K562 (cell line): ENCODE results near the gene DST. TPM values are rescaled to one million over a fixed set of nuclear protein-coding genes. Genes with fewer than 3 reads are reported as not detected.

Experiments used
- ATAC-seq: fragments of 200-7000 bp; cut with Tn5 transposase; 3 replicates; pipeline ENCODE4 v1.9.1; 2020; ENCODE audit warnings: moderate library complexity
- BruUV-seq: library from RNA; stranded (reverse); fragments of 400-500 nt; replicated peaks from 2 replicates; lab custom pipeline; 2021; lab: Mats Ljungman, UMichigan
- CTCF ChIA-PET: fragments of 300-600 bp; formaldehyde crosslinking; extraction: SDS; loops from one replicate; lab custom pipeline; 2021; ENCODE audit warnings: low intra/inter-chr PET ratio; lab: Yijun Ruan, JAX
- POLR2A ChIA-PET: fragments of 300-600, 350-650 bp; sonication (Branson Sonifier 250); formaldehyde crosslinking; extraction: SDS; loops from one replicate; lab custom pipeline; 2021; ENCODE audit warnings: antibody characterized with exemption, inconsistent platforms; lab: Yijun Ruan, JAX
- DNase-seq, 4 experiments: peaks; one replicate each; pipeline versions ENCODE4 v3.0.0 to v3.0.0-alpha.2; 2011 to 2018; ENCODE audit warnings: low spot score in 3 of 4, mixed read lengths in 3 of 4; ENCODE audit errors: extremely low read depth in 1 of 4
- FAIRE-seq: peaks from 2 replicates; lab custom pipeline; 2011; peaks lifted over from hg19 to GRCh38; lab: Jason Lieb, UNC
- H2AFZ ChIP-seq: 2 replicates; pipeline ENCODE4 v1.6.0; 2011; ENCODE audit warnings: low read depth, low read length, control low read depth, inconsistent platforms
- H3K27ac ChIP-seq: fragments of 200-600 bp; 3 replicates; pipeline ENCODE4 v1.8.0; 2011; ENCODE audit warnings: low read depth, mild to moderate bottlenecking, control low read depth, inconsistent platforms, low read length, moderate library complexity, mixed read lengths; ENCODE audit errors: extremely low read depth
- H3K27me3 ChIP-seq, 2 experiments: fragments of 300-600 bp in 1 of 2; 2 replicates in 1 of 2; 3 replicates in 1 of 2; pipeline versions ENCODE4 v1.6.0 to v1.8.0; 2011; ENCODE audit warnings: inconsistent platforms in 2 of 2, low read length in 2 of 2, mild to moderate bottlenecking in 1 of 2, mixed read lengths in 1 of 2, moderate library complexity in 1 of 2; ENCODE audit not compliant: control insufficient read depth in 2 of 2, insufficient read depth in 2 of 2
- H3K36me3 ChIP-seq: fragments of 300-600 bp; 3 replicates; pipeline ENCODE4 v1.8.0; 2011; ENCODE audit warnings: mild to moderate bottlenecking, low read length, inconsistent platforms; ENCODE audit not compliant: control insufficient read depth, insufficient read depth
- H3K4me1 ChIP-seq, 2 experiments: fragments of 200-600 bp in 1 of 2; replicated peaks in 1 of 2; 2 replicates in 1 of 2; 3 replicates in 1 of 2; pipeline versions ENCODE4 v1.5.1 to v1.8.0; 2011; ENCODE audit warnings: inconsistent platforms in 2 of 2, low read length in 2 of 2, mild to moderate bottlenecking in 1 of 2, mixed read lengths in 1 of 2, moderate library complexity in 1 of 2; ENCODE audit not compliant: control insufficient read depth in 2 of 2, insufficient read depth in 2 of 2
- H3K4me2 ChIP-seq: 2 replicates; pipeline ENCODE4 v1.6.1; 2011; ENCODE audit warnings: low read length, control low read depth, inconsistent platforms, mixed read lengths; ENCODE audit not compliant: insufficient read depth
- H3K4me3 ChIP-seq: fragments of 200-600 bp; sonication (generic), shearing (Covaris generic); 2 replicates; pipeline ENCODE4 v1.5.1; 2016; ENCODE audit warnings: control low read depth, inconsistent platforms
- H3K79me2 ChIP-seq: fragments of 200-600 bp; 3 replicates; pipeline ENCODE4 v1.8.0; 2011; ENCODE audit warnings: low read length, inconsistent platforms; ENCODE audit not compliant: control insufficient read depth, insufficient read depth
- H3K9ac ChIP-seq, 2 experiments: 2 replicates each; pipeline versions ENCODE4 v1.6.0 to v1.6.1; 2011; ENCODE audit warnings: low read depth in 2 of 2, low read length in 2 of 2, control low read depth in 1 of 2, inconsistent platforms in 1 of 2, mild to moderate bottlenecking in 1 of 2, mixed read lengths in 1 of 2; ENCODE audit not compliant: insufficient read depth in 1 of 2
- H3K9me1 ChIP-seq: one replicate; pipeline ENCODE4 v1.6.0; 2011; ENCODE audit warnings: inconsistent platforms, mild to moderate bottlenecking, low read length, moderate library complexity; ENCODE audit not compliant: control insufficient read depth, insufficient read depth
- H3K9me3 ChIP-seq: replicated peaks from 2 replicates; pipeline ENCODE4 v1.5.1; 2011; ENCODE audit warnings: low read depth, low read length, inconsistent platforms; ENCODE audit not compliant: control insufficient read depth, insufficient read depth
- H4K20me1 ChIP-seq: replicated peaks from 2 replicates; pipeline ENCODE4 v1.6.1; 2011; ENCODE audit warnings: low read length, inconsistent platforms, mixed read lengths; ENCODE audit not compliant: control insufficient read depth, insufficient read depth
- BDP1 ChIP-seq: IDR thresholded peaks from 3 replicates; pipeline ENCODE4 v1.6.1; 2011; ENCODE audit not compliant: insufficient read length, insufficient read depth
- BRCA1 ChIP-seq, 2 experiments: fragments of 450-650 bp in 1 of 2; sonication (generic) in 1 of 2; formaldehyde crosslinking in 1 of 2; IDR thresholded peaks; 2 replicates each; pipeline versions ENCODE4 v1.5.0 to v1.6.1; 2017 to 2020; ENCODE audit warnings: mild to moderate bottlenecking in 1 of 2, missing genetic modification reagents in 1 of 2
- BRF2 ChIP-seq: IDR thresholded peaks from 3 replicates; pipeline ENCODE4 v1.6.1; 2011; ENCODE audit warnings: borderline replicate concordance, mild to moderate bottlenecking; ENCODE audit not compliant: insufficient read length, insufficient read depth
- CBX2 ChIP-seq: fragments of 200-600 bp; sonication (generic); IDR thresholded peaks from one replicate; pipeline ENCODE4 v1.6.1; 2012; ENCODE audit warnings: mild to moderate bottlenecking, low read length, inconsistent platforms; ENCODE audit not compliant: insufficient read depth, poor library complexity, severe bottlenecking
- DACH1 ChIP-seq: fragments of 450-650 bp; IDR thresholded peaks from 2 replicates; pipeline ENCODE4 v1.6.1; 2018; ENCODE audit not compliant: partially characterized antibody
- JUN ChIP-seq, 2 experiments: sonication (generic) in 1 of 2; formaldehyde crosslinking in 1 of 2; IDR thresholded peaks; 2 replicates each; pipeline versions ENCODE4 v1.6.1 to v1.8.0; 2012 to 2022; ENCODE audit warnings: borderline replicate concordance in 2 of 2, mild to moderate bottlenecking in 2 of 2, improper control_type of control experiment in 1 of 2, low read depth in 1 of 2, low read length in 1 of 2, missing genetic modification reagents in 1 of 2
- RAD21 ChIP-seq, 2 experiments: fragments of 250-450 bp in 1 of 2; fragments of 450-650 bp in 1 of 2; sonication (Bioruptor Pico) in 1 of 2; formaldehyde crosslinking in 1 of 2; IDR thresholded peaks in 1 of 2; conservative IDR thresholded peaks in 1 of 2; 2 replicates each; pipeline versions ENCODE4 v1.4.0 to v1.8.0; 2020 to 2022; ENCODE audit warnings: mild to moderate bottlenecking in 2 of 2, moderate library complexity in 1 of 2
- RB1 ChIP-seq: fragments of 450-650 bp; IDR thresholded peaks from 2 replicates; pipeline ENCODE4 v1.6.1; 2017; ENCODE audit warnings: low read depth, mild to moderate bottlenecking
- SAFB2 ChIP-seq: fragments of 200-400 bp; formaldehyde crosslinking; IDR thresholded peaks from 2 replicates; pipeline ENCODE4 v1.6.1; 2018; ENCODE audit warnings: borderline replicate concordance, low read length, low read depth, moderate library complexity; ENCODE audit not compliant: severe bottlenecking
- SAP30 ChIP-seq: fragments of 200-600 bp; sonication (generic); IDR thresholded peaks from 2 replicates; pipeline ENCODE4 v1.6.1; 2012; ENCODE audit warnings: borderline replicate concordance, low read depth, mild to moderate bottlenecking, moderate library complexity, low read length, control low read depth, inconsistent platforms; ENCODE audit not compliant: insufficient read depth, poor library complexity, severe bottlenecking
- SMAD3 ChIP-seq: fragments of 450-650 bp; formaldehyde crosslinking; conservative IDR thresholded peaks from 2 replicates; pipeline ENCODE4 v1.4.0; 2020; ENCODE audit warnings: mild to moderate bottlenecking
- ZNF146 ChIP-seq: IDR thresholded peaks from one replicate; pipeline ENCODE4 v1.6.1; 2018; ENCODE audit warnings: missing compliant biosample characterization; ENCODE audit not compliant: unreplicated experiment
- ZNF77 ChIP-seq: fragments of 250-450 bp; sonication (Bioruptor Pico); IDR thresholded peaks from 2 replicates; pipeline ENCODE4 v1.5.0; 2020
- in situ Hi-C: fragments of 300-500 bp; cut with MboI; formaldehyde crosslinking; loops from 4 replicates; pipeline ENCODE4 v1.15.0; 2018; ENCODE audit warnings: inconsistent platforms, mixed read lengths
- intact Hi-C: fragments of 100-400 bp; cut with micrococcal nuclease; formaldehyde crosslinking; loops from 2 replicates; pipeline ENCODE4 v1.14.2; 2022
- polyA plus RNA-seq, 8 experiments: library from polyadenylated mRNA; depleted of rRNA in 4 of 8; stranded (reverse) in 5 of 8; unstranded in 3 of 8; fragments of >200 nt; fragmentation: Nextera tagmentation in 2 of 8; fragmentation: Illumina TruSeq in 1 of 8; extraction: Ambion mirVana in 2 of 8; extraction: Trizol in 1 of 8; gene quantifications; 2 replicates each; pipeline versions ENCODE4 v1.2.1 to v1.2.3, GENCODE V29; 2011 to 2014; ENCODE audit warnings: inconsistent platforms in 1 of 8, missing spikeins in 1 of 8
- total RNA-seq, 7 experiments: library from RNA; depleted of rRNA in 6 of 7; stranded (reverse); fragments of >200 nt in 6 of 7; fragmentation: Illumina TruSeq in 2 of 7; extraction: Trizol in 2 of 7; gene quantifications; 2 replicates each; pipeline versions ENCODE4 v1.2.1 to v1.2.3, GENCODE V29; 2011 to 2021; ENCODE audit warnings: low replicate concordance in 1 of 7
- TF ChIP-seq, protein P1 (sequence below): fragments of 450-650 bp; IDR thresholded peaks from 2 replicates; pipeline ENCODE4 v1.6.1; 2016; ENCODE audit warnings: mild to moderate bottlenecking
- TF ChIP-seq, protein P2 (sequence below): fragments of 450-650 bp; IDR thresholded peaks from 2 replicates; pipeline ENCODE4 v1.6.1; 2017; ENCODE audit warnings: antibody characterized with exemption

DST gene
- total and polyA plus RNA-seq, 9 of the 15 experiments (the other 6 are each of a cell fraction or from before 2014, with no cell fraction given), result 5.2 to 21.9 (median 13.3) TPM

DNA sequence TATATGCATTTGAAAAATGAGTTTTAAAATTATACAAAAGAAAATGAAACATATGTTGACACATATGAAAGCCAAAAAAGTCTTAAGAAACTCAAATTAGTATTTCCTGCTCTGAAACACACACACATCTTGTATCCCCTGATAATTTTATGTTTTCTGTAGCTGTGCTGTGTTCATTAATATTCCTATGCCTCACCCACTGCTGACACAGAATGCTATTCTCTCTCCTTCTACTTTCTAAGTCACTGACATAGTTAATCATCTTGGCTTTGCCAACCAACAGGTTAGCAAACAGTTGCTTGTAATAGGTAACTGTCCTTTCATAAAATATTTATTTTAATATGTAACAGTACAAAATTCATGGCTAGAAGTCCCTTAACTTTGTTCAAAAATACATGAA lies 140.7 kb downstream of the DST start:
- no peak overlapping the region for H3K4me2 ChIP-seq
- no peak for FAIRE-seq
- no peak for DNase-seq
- H3K9me1 ChIP-seq, result no peaks in the 10 kb centered on the region
- BruUV-seq, result no TSS peak
- no peak for ATAC-seq
- no peaks in the 10 kb centered on the region; the same call in 2 of the 3 replicates for H3K36me3 ChIP-seq
- in situ Hi-C loops (no loop called here), intact Hi-C loops (no loop called here)
- no peak overlapping the region for H2AFZ ChIP-seq
- H3K27ac ChIP-seq, result no peak overlapping the region
- H3K27me3 ChIP-seq, result no peaks in the 10 kb centered on the region
- CTCF ChIA-PET, result no interaction called here
- no peaks in the 10 kb centered on the region for H4K20me1 ChIP-seq
- H3K9me3 ChIP-seq, result no peaks in the 10 kb centered on the region
- H3K9ac ChIP-seq, result no peak overlapping the region
- POLR2A ChIA-PET, result no interaction called here
- no peaks in the 10 kb centered on the region for H3K79me2 ChIP-seq
- H3K4me1 ChIP-seq, result no peaks in the 10 kb centered on the region
- no peak overlapping the region for H3K4me3 ChIP-seq
- TF ChIP-seq BDP1 (no peak), ZNF77 (CRISPR knock-in tag) (no peak), RAD21 (CRISPR knock-in tag; conservative IDR thresholded peaks at IDR 0.05 in 1 of 2, IDR thresholded peaks at IDR 0.05 in 1 of 2) (no peak), BRF2 (no peak), CBX2 (no peak), SMAD3 (no peak), SAFB2 (no peak), DACH1 (no peak), BRCA1 (IDR thresholded peaks at IDR 0.05) (no peak), BRCA1 (CRISPR knock-in tag; IDR thresholded peaks at IDR 0.05) (no peak), JUN (IDR thresholded peaks at IDR 0.05; ENCODE audit: borderline replicate concordance, low read depth, low read length) (no peak), JUN (CRISPR knock-in tag; IDR thresholded peaks at IDR 0.05; ENCODE audit: borderline replicate concordance) (no peak), RB1 (no peak), ZNF146 (CRISPR knock-in tag) (no peak), SAP30 (no peak)
- TF ChIP-seq, protein P1, sequence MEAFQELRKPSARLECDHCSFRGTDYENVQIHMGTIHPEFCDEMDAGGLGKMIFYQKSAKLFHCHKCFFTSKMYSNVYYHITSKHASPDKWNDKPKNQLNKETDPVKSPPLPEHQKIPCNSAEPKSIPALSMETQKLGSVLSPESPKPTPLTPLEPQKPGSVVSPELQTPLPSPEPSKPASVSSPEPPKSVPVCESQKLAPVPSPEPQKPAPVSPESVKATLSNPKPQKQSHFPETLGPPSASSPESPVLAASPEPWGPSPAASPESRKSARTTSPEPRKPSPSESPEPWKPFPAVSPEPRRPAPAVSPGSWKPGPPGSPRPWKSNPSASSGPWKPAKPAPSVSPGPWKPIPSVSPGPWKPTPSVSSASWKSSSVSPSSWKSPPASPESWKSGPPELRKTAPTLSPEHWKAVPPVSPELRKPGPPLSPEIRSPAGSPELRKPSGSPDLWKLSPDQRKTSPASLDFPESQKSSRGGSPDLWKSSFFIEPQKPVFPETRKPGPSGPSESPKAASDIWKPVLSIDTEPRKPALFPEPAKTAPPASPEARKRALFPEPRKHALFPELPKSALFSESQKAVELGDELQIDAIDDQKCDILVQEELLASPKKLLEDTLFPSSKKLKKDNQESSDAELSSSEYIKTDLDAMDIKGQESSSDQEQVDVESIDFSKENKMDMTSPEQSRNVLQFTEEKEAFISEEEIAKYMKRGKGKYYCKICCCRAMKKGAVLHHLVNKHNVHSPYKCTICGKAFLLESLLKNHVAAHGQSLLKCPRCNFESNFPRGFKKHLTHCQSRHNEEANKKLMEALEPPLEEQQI, result no peak
- TF ChIP-seq, protein P2, sequence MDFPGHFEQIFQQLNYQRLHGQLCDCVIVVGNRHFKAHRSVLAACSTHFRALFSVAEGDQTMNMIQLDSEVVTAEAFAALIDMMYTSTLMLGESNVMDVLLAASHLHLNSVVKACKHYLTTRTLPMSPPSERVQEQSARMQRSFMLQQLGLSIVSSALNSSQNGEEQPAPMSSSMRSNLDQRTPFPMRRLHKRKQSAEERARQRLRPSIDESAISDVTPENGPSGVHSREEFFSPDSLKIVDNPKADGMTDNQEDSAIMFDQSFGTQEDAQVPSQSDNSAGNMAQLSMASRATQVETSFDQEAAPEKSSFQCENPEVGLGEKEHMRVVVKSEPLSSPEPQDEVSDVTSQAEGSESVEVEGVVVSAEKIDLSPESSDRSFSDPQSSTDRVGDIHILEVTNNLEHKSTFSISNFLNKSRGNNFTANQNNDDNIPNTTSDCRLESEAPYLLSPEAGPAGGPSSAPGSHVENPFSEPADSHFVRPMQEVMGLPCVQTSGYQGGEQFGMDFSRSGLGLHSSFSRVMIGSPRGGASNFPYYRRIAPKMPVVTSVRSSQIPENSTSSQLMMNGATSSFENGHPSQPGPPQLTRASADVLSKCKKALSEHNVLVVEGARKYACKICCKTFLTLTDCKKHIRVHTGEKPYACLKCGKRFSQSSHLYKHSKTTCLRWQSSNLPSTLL, result no peak
